Embryonic facial prominence (tissue), 1 donor: ENCODE data around the gene FTH1.
"Not testable (repeated sequence)": the region's sequence is repeated elsewhere in the genome, so short reads cannot be mapped to it uniquely, and the experiment has no call there.

Source experiments
- DNase-seq: peaks from one replicate; pipeline ENCODE4 v3.0.0-alpha.2; 2016; ENCODE audit errors: extremely low spot score

Gene FTH1

DNA sequence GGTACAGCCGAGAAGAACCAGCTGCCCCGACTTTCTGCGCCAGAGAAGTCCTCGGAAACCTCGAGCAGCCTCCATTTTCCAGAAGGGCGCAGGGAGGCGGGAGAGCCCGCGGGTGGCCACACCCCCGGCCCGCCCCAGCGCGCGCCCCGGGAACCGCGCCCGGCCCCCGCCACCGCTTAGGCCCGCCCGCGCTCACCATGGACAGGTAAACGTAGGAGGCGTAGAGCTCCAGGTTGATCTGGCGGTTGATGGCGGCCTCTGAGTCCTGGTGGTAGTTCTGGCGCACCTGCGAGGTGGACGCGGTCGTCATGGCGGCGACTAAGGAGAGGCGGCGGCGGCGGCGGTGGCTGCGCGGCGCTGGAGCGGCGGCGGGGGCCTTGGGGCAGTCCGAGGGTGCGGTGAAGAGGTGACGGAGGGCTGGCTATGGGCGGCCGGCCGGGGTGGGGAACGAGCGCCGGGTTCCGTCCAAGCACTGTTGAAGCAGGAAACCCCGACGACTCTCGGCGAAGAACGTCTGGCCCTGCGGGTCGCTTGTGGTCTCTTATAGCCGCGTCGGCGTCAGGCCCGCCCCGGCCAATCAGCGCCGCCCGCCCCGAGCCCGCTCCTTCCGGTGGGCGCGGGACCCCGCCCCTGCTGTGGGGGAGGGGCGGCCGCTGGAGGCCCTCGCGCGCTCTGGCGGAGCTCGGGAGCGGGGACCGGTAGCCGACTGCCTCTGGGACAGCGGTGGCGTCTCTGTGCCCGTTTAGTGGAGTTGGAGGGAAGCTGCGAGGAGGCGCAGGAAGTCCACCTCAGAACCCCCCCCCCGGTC lies at the start of gene FTH1:
FTH1 (minus strand) TSS at position 519 of the 808 bp plus-strand sequence; CDS start at position 310, 209 bp downstream.
- DNase-seq = peak; percentile 88

DNA sequence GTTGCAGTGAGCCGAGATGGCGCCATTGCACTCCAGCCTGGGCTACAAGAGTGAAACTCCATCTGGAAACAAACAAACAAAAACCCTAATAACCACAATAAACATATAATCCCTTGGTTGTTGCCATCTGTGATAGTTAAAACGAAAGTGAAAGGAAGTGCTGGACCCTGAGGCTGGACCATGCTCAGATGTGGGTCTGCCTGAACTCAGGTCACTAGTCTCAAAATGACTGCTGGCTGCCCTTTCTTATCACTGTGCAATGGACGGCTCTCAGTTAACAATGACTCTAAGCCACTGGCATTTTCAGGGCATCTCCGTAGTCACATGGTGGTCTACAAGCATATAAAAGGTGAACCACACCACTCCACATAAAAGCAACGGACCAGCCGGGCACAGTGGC lies 48.2 kb upstream of the FTH1 start:
- DNase-seq = no peak

DNA sequence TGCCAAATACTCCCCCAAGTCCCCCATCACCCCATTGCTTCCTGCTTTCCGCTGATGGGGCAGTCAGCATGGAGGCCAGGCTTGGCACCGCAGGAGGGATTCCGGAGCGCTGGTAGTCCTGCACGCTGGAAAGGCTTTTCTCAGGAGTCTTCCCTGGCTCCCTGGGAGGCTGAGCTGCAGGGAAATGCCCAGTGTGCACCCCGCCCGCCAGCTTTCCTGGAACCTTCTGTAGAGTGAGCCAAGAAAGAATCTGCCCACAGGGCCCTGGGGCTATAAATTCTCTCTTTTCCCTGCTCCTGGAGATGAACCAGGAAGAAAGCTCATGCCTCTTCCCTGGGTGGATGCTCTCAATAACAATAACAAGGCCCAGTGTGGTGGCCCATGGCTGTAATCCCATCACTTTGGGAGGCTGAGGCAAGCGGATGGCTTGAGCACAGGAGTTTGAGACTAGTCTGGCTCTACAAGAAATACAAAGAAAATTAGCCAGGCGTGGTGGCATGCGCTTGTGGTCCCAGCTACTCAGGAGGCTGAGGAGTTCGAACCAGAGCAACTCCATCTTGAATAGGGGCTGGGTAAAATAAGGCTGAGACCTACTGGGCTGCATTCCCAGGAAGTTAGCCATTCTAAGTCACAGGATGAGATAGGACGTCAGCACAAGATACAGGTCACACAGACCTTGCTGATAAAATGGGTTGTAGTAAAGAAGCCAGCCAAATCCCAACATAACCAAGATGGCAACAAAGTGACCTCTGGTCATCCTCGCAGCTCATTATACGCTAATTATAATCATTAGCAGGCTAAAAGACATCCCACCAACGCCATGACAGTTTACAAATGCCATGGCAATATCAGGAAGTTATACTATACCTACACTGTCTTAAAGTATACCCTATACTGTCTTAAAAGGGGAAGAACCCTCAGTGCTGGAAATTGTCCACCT lies 46.4 kb upstream of the FTH1 start:
- no peak for DNase-seq

DNA sequence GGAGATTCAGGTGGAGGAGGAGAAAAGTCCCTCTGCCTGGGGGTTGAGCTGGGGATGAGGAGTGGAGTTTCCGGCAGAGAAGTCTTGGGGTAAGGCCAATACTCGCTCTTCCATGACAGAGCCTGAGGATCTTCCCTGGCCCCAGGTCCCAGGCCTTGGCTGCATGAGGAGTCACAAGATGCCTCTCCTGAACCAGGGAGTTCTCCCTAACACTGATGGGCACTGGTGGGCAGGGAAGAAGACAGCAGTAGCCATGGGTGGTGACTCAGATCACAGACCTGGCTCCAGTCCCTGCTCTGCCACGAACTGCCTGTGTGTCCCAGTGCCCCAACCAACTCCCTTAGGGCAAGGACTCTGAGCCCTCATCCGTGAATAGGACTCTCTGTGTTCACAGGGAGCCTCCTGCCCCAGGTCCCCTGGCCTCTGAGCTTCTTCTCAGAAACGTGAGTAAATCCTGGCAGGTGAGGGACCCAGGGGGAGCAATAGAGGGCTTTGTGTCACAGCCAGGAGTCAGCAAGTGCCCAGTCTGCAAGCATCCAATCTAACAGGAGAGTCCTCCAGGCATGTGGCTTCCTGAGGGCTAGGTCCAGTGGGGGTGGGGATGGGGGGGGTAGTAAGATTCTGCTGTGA lies 45.5 kb upstream of the FTH1 start:
- no peak for DNase-seq

DNA sequence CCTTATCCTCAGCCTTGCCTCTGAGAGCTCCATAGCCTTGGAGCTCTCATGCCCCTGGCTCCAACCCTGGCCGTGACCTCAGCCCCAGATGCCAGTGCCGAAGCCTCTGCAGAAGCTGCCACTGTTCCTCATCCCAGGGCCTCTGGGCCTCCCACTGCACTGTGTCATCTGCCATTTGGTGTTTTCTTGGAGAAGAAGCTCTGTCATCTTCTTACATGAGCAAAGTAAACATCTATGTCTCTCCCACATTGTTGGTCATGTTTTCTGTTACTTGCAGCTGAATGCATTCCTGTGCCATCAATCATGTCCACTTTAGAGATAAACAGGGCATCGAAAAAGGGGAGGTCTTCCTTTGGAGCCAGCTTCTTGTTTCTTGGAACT lies 45.0 kb upstream of the FTH1 start:
- DNase-seq = no peak

DNA sequence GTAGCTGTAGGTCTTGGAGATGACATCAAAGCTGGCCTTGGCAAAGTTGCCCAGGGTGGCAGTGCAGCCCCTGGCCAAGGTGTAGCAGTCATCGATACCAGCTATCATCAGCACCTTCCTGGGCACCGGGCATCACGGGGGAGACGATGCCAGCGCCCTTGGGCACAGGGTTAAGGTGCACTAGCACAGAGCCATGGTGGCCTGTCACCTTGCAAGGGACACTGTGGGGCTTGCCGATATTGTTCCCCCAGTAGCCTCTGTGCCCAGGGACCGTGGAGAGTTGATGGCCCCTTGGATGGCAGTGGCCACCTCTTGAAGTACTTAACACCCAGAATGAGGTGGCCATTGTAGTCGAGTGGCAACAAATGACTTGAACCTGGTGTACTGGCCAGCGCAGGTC lies 44.4 kb upstream of the FTH1 start:
- DNase-seq = no peak

DNA sequence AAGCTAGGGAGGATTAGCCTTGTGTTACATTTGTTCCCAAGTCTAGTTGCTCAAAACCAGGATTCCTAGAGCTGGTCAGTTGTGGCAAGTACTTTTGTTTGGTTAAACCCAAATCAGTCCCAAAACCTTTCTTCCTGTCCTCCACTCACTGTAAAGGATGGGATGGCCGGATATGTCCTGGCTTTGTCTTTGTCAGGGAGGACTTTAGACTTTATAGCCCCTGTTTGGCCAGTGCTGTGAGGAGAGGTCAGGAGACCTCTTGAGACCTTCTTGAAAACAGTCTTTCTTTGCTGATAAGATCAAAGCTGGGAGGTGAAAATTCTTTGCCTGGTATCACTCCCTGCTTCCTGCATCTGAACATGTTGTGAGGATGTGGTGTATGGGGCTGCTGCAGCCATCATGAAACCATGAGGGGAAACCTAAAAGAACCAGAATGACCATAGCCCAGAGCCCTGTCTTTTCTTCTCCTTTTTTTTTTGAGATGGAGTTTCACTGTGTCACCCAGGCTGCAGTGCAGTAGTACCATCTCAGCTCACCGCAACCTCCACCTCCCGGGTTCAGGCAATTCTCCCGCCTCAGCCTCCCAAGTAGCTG lies 43.6 kb upstream of the FTH1 start:
- no peak for DNase-seq

DNA sequence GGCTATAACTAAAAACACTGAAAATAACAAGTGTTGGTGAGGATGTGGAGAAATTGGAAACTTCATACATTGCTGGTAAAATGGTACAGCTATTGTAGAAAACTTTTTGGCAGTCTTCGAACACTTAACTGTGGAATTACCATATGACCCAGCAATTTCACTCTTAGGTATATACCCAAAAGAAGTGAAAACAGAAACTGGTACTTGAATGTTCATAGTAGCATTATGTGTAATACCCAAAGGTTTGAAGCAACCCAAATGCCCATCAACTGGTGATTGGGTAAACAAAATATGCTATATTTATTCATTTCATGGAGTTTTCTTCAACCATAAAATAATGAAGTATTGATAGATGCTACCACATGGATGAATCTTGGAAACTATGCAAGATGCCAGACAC lies 40.8 kb upstream of the FTH1 start:
- no peak for DNase-seq

DNA sequence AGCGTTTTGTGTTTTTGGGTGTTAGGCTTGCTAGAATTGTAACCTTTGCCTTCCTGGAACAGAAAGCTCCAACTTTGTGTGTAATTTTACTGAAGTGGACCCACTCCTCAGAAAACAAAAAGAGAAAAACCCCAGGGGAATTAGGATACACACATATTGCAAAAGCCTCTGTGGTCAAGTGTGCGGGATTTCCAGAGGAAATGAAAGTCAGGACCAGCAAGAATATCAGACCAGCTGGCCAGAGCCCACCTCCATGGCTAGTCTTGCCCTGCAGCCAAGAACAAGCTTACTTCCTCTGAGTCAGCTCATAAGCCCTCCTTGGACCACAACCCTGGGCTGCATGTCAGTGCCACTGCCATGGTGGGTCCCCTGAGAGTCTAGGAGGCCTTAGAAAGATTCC lies 37.0 kb upstream of the FTH1 start:
- DNase-seq = no peak

DNA sequence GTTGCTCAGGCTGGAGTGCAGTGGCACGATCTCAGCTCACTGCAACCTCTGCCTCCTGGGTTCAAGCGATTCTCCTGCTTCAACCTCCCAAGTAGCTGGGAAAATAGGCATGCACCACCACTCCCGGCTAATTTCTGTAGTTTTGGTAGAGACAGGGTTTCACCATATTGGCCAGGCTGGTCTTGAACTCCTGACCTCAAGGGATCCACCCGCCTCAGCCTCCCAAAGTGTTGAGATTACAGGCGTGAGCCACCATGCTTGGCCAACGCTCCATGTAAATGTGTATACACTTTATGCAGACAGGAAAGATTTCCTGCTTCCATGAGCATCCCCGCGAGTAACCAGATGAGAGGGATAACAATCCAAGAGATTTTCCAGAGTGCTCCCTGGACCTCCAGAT lies 34.8 kb upstream of the FTH1 start:
- not testable (repeated sequence) for DNase-seq

DNA sequence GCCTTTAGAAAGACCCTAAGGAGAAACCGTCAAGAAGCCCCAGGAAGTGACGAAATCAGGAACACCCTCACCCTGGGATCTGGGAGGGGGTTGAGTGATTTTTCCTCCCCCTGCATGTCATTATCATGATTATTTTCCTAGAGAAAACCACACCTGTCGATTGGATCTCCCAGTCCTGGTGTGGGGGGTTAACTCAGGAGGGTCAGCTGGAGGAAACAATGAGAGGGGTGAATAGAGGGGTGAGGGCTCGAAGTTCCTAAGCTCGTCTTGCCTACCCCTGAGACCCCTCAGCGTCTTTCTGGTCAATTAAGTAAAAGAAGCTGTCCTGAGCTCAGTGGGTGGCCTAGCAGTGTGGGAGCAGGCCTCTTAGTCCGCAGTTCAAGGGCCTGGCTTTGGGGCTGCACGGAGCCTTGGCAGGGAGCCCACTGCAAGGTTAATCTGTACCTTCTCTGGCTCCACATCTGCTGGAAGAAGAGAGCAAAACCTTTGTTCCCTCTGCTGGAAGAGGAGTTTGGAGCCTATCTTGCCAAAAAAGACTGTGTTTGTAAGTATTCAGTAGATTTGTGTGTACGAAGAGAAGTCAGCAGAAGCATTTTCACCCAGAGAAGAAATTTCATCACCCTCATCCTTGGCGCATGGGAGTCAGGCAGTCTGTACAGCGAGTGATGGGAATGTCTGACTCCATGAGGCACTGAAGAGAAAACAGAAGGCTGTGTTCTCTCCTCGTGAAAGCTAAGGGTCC lies 34.2 kb upstream of the FTH1 start:
- no peak for DNase-seq

DNA sequence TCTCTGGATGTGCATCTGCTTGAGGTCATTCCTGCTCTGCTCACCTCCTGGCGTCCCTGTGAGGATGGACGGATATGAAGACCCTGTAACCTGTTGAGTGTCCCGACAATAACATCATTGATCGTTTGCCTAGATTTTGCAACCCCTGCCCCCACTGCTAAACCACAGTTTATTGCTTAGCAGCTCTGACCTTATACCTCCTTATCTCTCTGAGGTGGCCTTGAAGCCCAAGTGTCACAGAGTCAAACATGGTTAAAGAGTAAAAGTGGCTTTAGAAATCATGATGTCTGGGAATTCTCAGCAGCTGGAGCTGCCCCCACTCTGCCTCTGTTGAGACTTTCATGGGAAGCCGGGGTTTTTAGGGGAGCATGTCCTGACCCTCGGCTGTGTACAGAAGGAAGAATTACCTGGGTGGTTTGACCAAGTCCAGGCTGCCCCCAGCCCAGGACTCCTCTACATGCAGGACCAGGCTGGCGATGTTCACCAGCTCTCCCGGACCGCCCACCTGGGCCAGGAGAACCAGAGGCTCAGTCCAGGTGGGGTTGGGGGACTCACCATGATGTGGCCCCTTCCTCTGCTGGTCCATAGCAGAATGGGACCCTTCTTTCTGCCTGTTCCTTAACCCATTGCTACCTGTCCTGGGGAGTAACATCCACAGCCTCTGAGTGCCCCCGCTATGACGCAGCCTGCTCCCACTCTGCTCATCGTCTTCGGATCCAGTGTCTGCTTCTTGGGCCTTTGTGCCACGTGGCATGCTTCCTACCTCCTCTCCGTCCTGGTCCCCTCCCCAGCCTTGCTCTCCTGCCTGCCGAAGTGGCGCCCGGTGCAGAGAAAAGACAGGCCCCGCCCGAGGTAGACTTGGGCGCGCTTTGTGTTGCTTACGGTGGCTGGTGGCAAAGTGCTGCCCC lies 33.4 kb upstream of the FTH1 start:
- no peak for DNase-seq

DNA sequence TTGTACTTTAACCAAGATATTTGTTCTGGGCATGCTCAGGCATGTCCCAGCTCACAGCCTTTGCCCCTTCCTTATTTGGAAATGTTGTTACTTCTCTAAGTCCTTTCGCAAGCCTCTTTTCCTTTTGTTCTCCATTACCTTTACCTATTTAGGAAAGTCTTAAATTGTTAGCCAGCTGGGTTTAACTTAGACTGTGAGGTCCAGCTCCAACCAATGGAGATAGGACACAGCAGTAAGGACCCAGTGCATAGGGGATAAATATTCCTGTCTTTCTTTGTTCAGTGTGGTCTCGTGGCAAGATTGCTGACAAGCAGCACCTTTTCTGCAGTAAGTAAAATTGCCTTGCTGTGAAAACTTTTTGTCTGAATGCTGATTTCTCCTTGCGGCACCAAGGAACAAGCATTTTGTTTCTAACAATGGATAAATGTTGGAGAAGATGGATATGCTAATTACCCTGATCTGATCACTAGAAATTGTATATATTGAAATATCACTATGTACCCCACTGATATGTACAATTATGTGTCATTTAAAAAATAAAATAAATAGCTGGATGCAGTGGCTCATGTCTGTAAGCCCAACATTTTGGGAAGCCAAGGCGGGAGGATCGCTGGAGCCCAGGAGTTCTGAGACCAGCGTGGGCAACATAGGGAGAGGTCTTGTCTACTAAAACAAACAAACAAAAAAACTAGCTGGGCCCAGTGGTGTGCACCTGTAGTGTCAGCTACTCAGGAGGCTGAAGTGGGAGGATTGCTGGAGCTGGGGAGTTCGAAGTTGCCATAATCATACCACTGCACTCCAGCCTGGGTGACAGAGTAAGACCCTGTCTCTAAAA lies 31.9 kb upstream of the FTH1 start:
- no peak for DNase-seq

DNA sequence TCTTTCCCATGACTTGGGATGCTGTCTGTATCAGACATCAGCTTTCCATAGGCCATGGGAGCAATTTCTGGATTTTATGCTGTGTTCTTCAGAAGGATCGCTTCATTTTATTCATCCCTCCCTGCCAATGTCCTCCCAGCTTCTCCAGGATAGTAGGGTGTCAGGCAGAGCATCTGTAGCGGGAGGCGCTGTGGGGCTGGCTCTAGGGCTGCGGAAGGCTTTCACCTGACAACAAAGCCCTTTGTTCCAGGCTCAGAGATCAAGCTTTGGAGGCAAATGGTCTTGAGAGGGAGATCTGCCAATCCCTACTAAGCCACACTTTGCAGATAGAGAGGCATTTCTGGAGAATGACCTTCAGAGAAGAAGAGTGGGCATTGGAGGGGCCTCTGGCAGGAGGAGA lies 29.5 kb upstream of the FTH1 start:
- no peak for DNase-seq

DNA sequence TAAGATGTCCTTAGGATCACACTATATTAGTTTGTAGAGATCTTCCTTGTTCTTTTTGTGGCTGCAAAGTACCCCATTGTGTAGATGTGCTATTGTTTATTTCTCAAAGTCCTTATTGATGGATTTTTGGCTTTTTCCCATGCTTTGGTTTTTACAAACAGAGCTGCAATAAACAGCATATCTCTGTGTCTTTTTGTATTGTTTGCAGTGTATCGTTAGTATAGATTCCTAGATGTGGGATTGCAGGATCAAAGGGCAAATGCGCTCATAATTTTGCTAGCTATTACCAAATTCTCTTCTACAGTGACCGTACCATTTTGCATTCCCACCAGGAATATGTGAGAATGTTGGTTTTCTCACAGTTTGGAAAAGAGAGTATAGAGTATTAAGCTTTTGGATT lies 27.5 kb upstream of the FTH1 start:
- DNase-seq = no peak

DNA sequence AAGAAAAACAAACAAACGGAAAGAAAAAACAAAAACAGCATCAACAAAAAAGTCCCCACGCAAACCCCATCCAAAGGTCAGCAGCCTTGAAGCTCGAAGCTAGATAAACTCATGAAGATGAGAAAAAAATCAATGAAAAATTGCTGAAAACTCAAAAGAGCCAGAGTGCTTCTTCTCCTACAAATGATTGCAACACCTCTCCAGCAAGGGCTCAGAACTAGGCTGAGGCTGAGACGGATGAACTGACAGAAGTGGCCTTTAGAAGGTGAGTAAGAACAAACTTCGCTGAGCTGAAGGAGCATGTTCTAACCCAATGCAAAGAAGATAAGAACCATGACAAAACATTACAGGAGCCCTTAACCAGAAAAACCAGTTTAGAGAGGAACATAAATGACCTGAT lies 18.4 kb upstream of the FTH1 start:
- DNase-seq = no peak

DNA sequence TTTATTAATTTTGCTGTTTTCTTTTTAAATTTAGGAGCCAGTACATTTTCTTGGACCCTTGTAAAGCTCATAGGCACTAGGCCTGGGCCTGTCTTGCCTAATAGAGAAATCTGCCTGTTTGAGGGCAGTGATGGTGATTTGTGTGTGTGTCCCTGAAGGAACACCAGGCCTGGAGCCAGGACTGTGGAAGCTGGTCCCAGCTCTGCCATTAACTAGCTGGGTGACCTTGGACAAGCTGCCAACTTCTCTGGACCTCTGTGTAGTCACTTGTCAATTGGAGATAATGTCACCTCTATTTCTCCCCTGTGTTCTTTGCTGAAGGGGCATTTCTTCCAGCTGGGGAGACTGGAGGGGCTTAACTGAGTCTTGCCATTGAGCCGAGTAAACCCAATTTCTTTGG lies 16.0 kb upstream of the FTH1 start:
- DNase-seq = no peak

DNA sequence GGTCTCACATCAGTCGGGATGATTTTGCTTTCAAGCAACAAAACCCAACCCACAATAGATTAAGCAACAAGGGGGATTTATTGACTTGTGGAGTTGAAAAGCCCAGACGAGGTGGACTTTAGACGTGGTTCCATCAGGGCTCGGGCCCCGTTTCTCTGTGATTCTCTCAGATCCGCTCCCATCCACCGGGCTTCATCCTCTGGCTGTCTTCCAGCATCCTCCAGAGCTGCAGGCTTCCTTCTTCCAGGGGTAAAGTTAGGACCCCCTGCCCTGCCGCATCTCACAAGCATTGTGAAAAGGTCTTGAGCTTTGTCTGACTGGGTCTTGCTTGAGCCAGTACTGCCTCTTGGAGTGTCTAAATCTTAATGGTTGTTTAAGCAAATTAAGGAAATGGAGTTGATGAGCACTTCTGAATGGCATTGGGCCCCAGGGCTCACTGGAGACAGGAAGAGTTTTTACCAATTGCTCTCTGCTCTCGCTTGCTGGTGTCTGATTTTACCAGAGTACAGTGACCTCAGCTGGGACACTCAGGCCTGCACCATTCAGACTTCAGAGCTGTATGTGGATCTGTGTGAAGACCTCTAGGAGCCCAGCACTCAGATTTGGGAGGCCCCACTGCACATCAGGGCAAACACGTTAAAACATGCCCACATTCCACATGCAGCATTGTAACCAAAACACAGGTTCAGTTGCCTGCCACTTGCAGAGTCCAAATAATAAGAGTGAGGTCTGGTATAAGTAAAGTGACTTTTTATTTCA lies 13.5 kb upstream of the FTH1 start:
- no peak for DNase-seq
